GM12878 (cell line): ENCODE results near the gene NFATC3. TPM values are rescaled to one million over a fixed set of nuclear protein-coding genes. Genes with fewer than 3 reads are reported as not detected.

Source experiments
- ATAC-seq: fragments of 200-7000 bp; cut with Tn5 transposase; 3 replicates; pipeline ENCODE4 v1.9.1; 2020; ENCODE audit warnings: mild to moderate bottlenecking, moderate library complexity
- BruUV-seq: library from RNA; stranded (reverse); fragments of 400-500 nt; replicated peaks from 2 replicates; lab custom pipeline; 2021; lab: Mats Ljungman, UMichigan
- CTCF ChIA-PET: fragments of 300-600 bp; sonication (Branson Sonifier 250); formaldehyde crosslinking; extraction: SDS; loops from one replicate; lab custom pipeline; 2021; ENCODE audit warnings: inconsistent platforms; lab: Yijun Ruan, JAX
- POLR2A ChIA-PET: fragments of 350-600 bp; formaldehyde crosslinking; extraction: SDS; loops from one replicate; lab custom pipeline; 2021; ENCODE audit warnings: inconsistent platforms; lab: Charles Lee
- RAD21 ChIA-PET: fragments of 300-600 bp; sonication (Branson Sonifier 250); formaldehyde crosslinking; loops from one replicate; lab custom pipeline; 2023; ENCODE audit warnings: antibody characterized with exemption; ENCODE audit not compliant: unreplicated experiment; lab: Charles Lee
- SMC1A ChIA-PET: fragments of 300-600 bp; sonication (Branson Sonifier 250); formaldehyde crosslinking; loops from one replicate; lab custom pipeline; 2023; ENCODE audit not compliant: unreplicated experiment, uncharacterized antibody; lab: Charles Lee
- DNase-seq: peaks from one replicate; pipeline ENCODE4 v3.0.0-alpha.2; 2011; ENCODE audit warnings: low read depth, low spot score
- FAIRE-seq: peaks from 3 replicates; lab custom pipeline; 2011; peaks lifted over from hg19 to GRCh38; lab: Jason Lieb, UNC
- H2AFZ ChIP-seq: 2 replicates; pipeline ENCODE4 v1.6.0; 2011; ENCODE audit warnings: low read depth, low read length, control low read depth; ENCODE audit not compliant: control insufficient read depth
- H3K27ac ChIP-seq: 2 replicates; pipeline ENCODE4 v1.5.1; 2011; ENCODE audit warnings: control low read depth; ENCODE audit not compliant: control insufficient read depth, insufficient read depth
- H3K27me3 ChIP-seq, 2 experiments: replicated peaks in 1 of 2; 2 replicates each; pipeline versions ENCODE4 v1.6.0 to v1.6.1; 2011; ENCODE audit warnings: low read length in 1 of 2; ENCODE audit not compliant: control insufficient read depth in 2 of 2, insufficient read depth in 2 of 2
- H3K36me3 ChIP-seq, 2 experiments: 2 replicates each; pipeline ENCODE4 v1.5.1; 2011; ENCODE audit warnings: low read length in 1 of 2; ENCODE audit not compliant: control insufficient read depth in 2 of 2, insufficient read depth in 2 of 2
- H3K4me1 ChIP-seq: 2 replicates; pipeline ENCODE4 v1.6.1; 2011; ENCODE audit warnings: mild to moderate bottlenecking, low read length, moderate library complexity, mixed read lengths; ENCODE audit not compliant: control insufficient read depth, insufficient read depth
- H3K4me2 ChIP-seq: 2 replicates; pipeline ENCODE4 v1.6.0; 2011; ENCODE audit warnings: control low read depth; ENCODE audit not compliant: control insufficient read depth, insufficient read depth
- H3K4me3 ChIP-seq: fragments of 200-600 bp; sonication (generic); 2 replicates; pipeline ENCODE4 v1.5.1; 2016
- H3K79me2 ChIP-seq: 2 replicates; pipeline ENCODE4 v1.6.0; 2011; ENCODE audit warnings: low read length; ENCODE audit not compliant: control insufficient read depth, insufficient read depth
- H3K9ac ChIP-seq: 2 replicates; pipeline ENCODE4 v1.8.0; 2011; ENCODE audit warnings: low read length, control low read depth, mixed read lengths; ENCODE audit not compliant: control insufficient read depth, insufficient read depth
- H3K9me3 ChIP-seq: replicated peaks from 3 replicates; pipeline ENCODE4 v1.5.1; 2011; ENCODE audit warnings: mild to moderate bottlenecking, low read length; ENCODE audit not compliant: control insufficient read depth, insufficient read depth
- H4K20me1 ChIP-seq: 2 replicates; pipeline ENCODE4 v1.6.0; 2011; ENCODE audit not compliant: control insufficient read depth, insufficient read depth
- ATF7 ChIP-seq: fragments of 450-650 bp; IDR thresholded peaks from 2 replicates; pipeline ENCODE4 v1.6.1; 2016; ENCODE audit warnings: low read depth, mild to moderate bottlenecking
- BRCA1 ChIP-seq: IDR thresholded peaks from 2 replicates; pipeline ENCODE4 v1.6.1; 2011; ENCODE audit warnings: low read depth, low read length, improper control_type of control experiment
- CHD4 ChIP-seq: fragments of 200-600 bp; sonication (generic); IDR thresholded peaks from 2 replicates; pipeline ENCODE4 v1.6.1; 2016; ENCODE audit warnings: mild to moderate bottlenecking
- CREM ChIP-seq: IDR thresholded peaks from 2 replicates; pipeline ENCODE4 v1.6.1; 2014; ENCODE audit warnings: antibody characterized with exemption, low read depth
- HCFC1 ChIP-seq: fragments of 150-350 bp; IDR thresholded peaks from 2 replicates; pipeline ENCODE4 v1.6.1; 2014; ENCODE audit warnings: low read length
- NBN ChIP-seq: fragments of 450-650 bp; IDR thresholded peaks from 2 replicates; pipeline ENCODE4 v1.6.1; 2016
- NFXL1 ChIP-seq: fragments of 450-650 bp; IDR thresholded peaks from 2 replicates; pipeline ENCODE4 v1.6.1; 2017; ENCODE audit warnings: antibody characterized with exemption, mild to moderate bottlenecking, borderline replicate concordance
- PKNOX1 ChIP-seq: fragments of 450-650 bp; IDR thresholded peaks from 2 replicates; pipeline ENCODE4 v1.6.1; 2016; ENCODE audit warnings: mild to moderate bottlenecking
- POLR2A ChIP-seq: IDR thresholded peaks from 2 replicates; pipeline ENCODE4 v1.6.1; 2011; ENCODE audit warnings: low read depth, mild to moderate bottlenecking, low read length
- RAD21 ChIP-seq: IDR thresholded peaks from 2 replicates; pipeline ENCODE4 v1.6.1; 2011; ENCODE audit warnings: mild to moderate bottlenecking, low read depth, low read length, moderate library complexity; ENCODE audit not compliant: insufficient read depth
- RB1 ChIP-seq: fragments of 450-650 bp; formaldehyde crosslinking; IDR thresholded peaks from 2 replicates; pipeline ENCODE4 v1.6.1; 2017; ENCODE audit warnings: mild to moderate bottlenecking, borderline replicate concordance
- RELA ChIP-seq: fragments of 450-650 bp; IDR thresholded peaks from 2 replicates; pipeline ENCODE4 v1.8.0; 2014; ENCODE audit warnings: borderline replicate concordance; ENCODE audit not compliant: partially characterized antibody
- REST ChIP-seq: IDR thresholded peaks from 2 replicates; pipeline ENCODE4 v1.6.1; 2012; ENCODE audit warnings: mild to moderate bottlenecking, low read depth, low read length
- SKIL ChIP-seq: fragments of 450-650 bp; IDR thresholded peaks from 2 replicates; pipeline ENCODE4 v1.6.1; 2017; ENCODE audit warnings: mild to moderate bottlenecking, low read depth, inconsistent platforms; ENCODE audit not compliant: poor library complexity, severe bottlenecking
- SUPT20H ChIP-seq: IDR thresholded peaks from 2 replicates; pipeline ENCODE4 v1.6.1; 2011; ENCODE audit warnings: low read depth, mild to moderate bottlenecking, low read length, moderate library complexity, borderline replicate concordance; ENCODE audit not compliant: control insufficient read depth
- WRNIP1 ChIP-seq: IDR thresholded peaks from 2 replicates; pipeline ENCODE4 v1.6.1; 2011; ENCODE audit warnings: low read depth, low read length, improper control_type of control experiment, borderline replicate concordance
- WGBS: methylation state at CpG from one replicate; pipeline ENCODE4 v1.1.6; 2016; ENCODE audit warnings: low lambda C conversion rate; ENCODE audit not compliant: insufficient replicate concordance, insufficient coverage; ENCODE audit errors: missing lambda C conversion rate; 5-methylcytosine and 5-hydroxymethylcytosine counted together
- in situ Hi-C: fragments of 300-500 bp; cut with MboI; formaldehyde crosslinking; loops from 9 replicates; pipeline ENCODE4 v1.14.3; 2018; ENCODE audit warnings: mixed read lengths
- intact Hi-C: fragments of 100-400 bp; cut with micrococcal nuclease; formaldehyde crosslinking; loops from one replicate; pipeline ENCODE4 v1.14.2; 2022; ENCODE audit not compliant: unreplicated experiment
- polyA plus RNA-seq, 11 experiments: library from polyadenylated mRNA; depleted of rRNA in 4 of 11; unstranded in 6 of 11; stranded (reverse) in 5 of 11; fragments of >200 nt; fragmentation: Nextera tagmentation in 4 of 11; fragmentation: Illumina TruSeq in 1 of 11; extraction: Ambion mirVana in 4 of 11; extraction: Trizol in 1 of 11; gene quantifications; 1 replicate in 1 of 11; 2 replicates in 10 of 11; pipeline versions ENCODE4 v1.2.1 to v1.2.3, GENCODE V29; 2011 to 2016; ENCODE audit warnings: inconsistent platforms in 2 of 11, missing spikeins in 2 of 11, low read depth in 1 of 11
- total RNA-seq, 4 experiments: library from RNA; depleted of rRNA in 3 of 4; stranded (reverse); fragments of >200 nt in 3 of 4; fragmentation: Illumina TruSeq in 1 of 4; extraction: Trizol in 1 of 4; gene quantifications; 2 replicates each; pipeline versions ENCODE4 v1.2.1 to v1.2.3, GENCODE V29; 2013 to 2021

The NFATC3 gene
- total and polyA plus RNA-seq, 10 of the 15 experiments (the other 5 are each of a cell fraction or from before 2014, with no cell fraction given), result 4.2 to 37.6 (median 24.9) TPM

- TF ChIP-seq RB1 (0 out of 2 replicates have a peak, but pooled peaks have one; percentile 47), RELA (peak; percentile 57)
These were observed 20.3 kb upstream of the NFATC3 start (continued) for GRCh38 chr16:68064791-68065365.

- no peak overlapping the region for H3K4me3 ChIP-seq
- ChIA-PET POLR2A (interaction anchor here (0.6 to 1.0 kb wide), 2 partner anchors 9 to 14 kb away, joined by 4 to 5 read pairs; no protein-coding TSS in a partner anchor), CTCF (interaction anchor here (0.6 to 3.2 kb wide), 19 partner anchors 9 to 652 kb away, joined by 3 to 18 read pairs (median 4); partner anchors contain the start of genes DDX28 and DUS2), SMC1A (interaction anchor here (0.8 to 2.2 kb wide), 5 partner anchors 9 to 163 kb away, joined by 3 to 7 read pairs (median 4); no protein-coding TSS in a partner anchor), RAD21 (interaction anchor here (0.7 to 1.6 kb wide), 4 partner anchors 19 to 172 kb away, joined by 3 to 5 read pairs (median 4); partner anchors contain the start of gene NFATC3)
- no peak for DNase-seq
- peaks cover 13% of the 10 kb centered on the region for H3K4me1 ChIP-seq
- H3K9ac ChIP-seq, result no peak overlapping the region
- in situ Hi-C loops, result no loop called here
- H3K4me2 ChIP-seq, result no peak overlapping the region
- H3K9me3 ChIP-seq, result no peaks in the 10 kb centered on the region
- BruUV-seq, result no TSS peak
- WGBS, result 97% methylated on average over 6 of the region's 6 CpGs
- FAIRE-seq, result no peak
- H4K20me1 ChIP-seq, result no peaks in the 10 kb centered on the region
- peaks cover 19% of the 10 kb centered on the region in 2 experiments; a peak in 3 of 4 replicates for H3K36me3 ChIP-seq
- H3K27me3 ChIP-seq, result no peaks in the 10 kb centered on the region
- no peak overlapping the region for H2AFZ ChIP-seq
- no peak overlapping the region for H3K27ac ChIP-seq
- ATAC-seq, result no peak
- no peaks in the 10 kb centered on the region for H3K79me2 ChIP-seq
- intact Hi-C loops, result loop anchor here (2.0 kb wide), 2 partner anchors 73 to 163 kb away; no protein-coding TSS in a partner anchor
- no peak for TF ChIP-seq CHD4
- no peak for TF ChIP-seq NBN
- no peak for TF ChIP-seq ATF7
- no peak for TF ChIP-seq CREM
- no peak for TF ChIP-seq POLR2A
- TF ChIP-seq SUPT20H, result no peak
- no peak for TF ChIP-seq SKIL
- TF ChIP-seq RAD21, result no peak
- TF ChIP-seq HCFC1, result no peak
- no peak for TF ChIP-seq NFXL1
- TF ChIP-seq BRCA1, result no peak
- no peak for TF ChIP-seq WRNIP1
- no peak for TF ChIP-seq REST
- TF ChIP-seq PKNOX1, result no peak
These were observed 19.4 kb upstream of the NFATC3 start for GRCh38 chr16:68065716-68066305.
